GM19328 (cell line): ENCODE data around the gene DTNA.
"Not testable (repeated sequence)": the region's sequence is repeated elsewhere in the genome, so short reads cannot be mapped to it uniquely, and the experiment has no call there.

Experiments used
- ATAC-seq: cut with Tn5 transposase; IDR thresholded peaks from one replicate; pipeline ENCODE4 v1.9.1; 2021; ENCODE audit warnings: mild to moderate bottlenecking, moderate library complexity; ENCODE audit not compliant: unreplicated experiment

The DTNA gene

GRCh38 chr18:34887881-34888580 lies 177.9 kb downstream of the DTNA start:
- no peak for ATAC-seq

GRCh38 chr18:34890486-34891085 lies 180.5 kb downstream of the DTNA start:
- ATAC-seq = no peak

- ATAC-seq = no peak
Observed at GRCh38 chr18:34892379-34892778, 182.3 kb downstream of the DTNA start.

DNA sequence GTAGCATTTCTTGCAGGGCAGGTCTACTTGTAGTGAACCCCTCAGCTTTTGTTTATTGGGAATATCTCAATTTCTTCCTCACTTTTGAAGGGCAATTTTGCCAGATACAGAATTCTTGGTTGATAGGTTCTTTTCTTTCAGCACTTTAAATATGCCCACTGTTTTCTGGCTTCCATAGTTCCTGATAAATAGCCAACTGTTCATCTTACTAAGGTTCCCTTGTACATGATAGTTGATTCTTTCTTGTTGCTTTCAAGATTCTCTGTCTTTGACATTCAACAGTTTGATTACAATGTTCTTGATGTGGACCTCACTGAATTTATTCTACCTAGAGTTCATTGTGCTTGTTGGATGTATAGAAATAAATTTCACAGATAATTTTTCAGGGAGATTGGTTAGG lies 183.1 kb downstream of the DTNA start:
- ATAC-seq = no peak

GRCh38 chr18:34901299-34901698 lies 191.2 kb downstream of the DTNA start:
- ATAC-seq = no peak

DNA sequence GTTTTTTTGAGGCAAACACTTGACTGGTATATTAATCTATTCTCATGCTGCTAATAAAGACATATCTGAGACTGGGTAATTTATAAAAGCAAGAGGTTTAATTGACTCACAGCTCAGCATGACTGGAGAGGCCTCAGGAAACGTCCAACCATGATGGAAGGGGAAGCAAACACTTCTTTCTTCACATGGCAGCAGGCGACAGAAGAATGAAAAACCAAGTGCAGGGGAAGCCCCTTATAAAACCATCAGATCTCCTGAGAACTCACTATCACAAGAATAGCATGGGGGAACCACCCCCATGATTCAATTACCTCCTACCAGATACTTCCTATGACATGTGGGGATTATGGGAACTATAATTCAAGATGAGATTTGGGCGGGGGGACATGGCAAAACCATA lies 194.9 kb downstream of the DTNA start:
- ATAC-seq = no peak

DNA sequence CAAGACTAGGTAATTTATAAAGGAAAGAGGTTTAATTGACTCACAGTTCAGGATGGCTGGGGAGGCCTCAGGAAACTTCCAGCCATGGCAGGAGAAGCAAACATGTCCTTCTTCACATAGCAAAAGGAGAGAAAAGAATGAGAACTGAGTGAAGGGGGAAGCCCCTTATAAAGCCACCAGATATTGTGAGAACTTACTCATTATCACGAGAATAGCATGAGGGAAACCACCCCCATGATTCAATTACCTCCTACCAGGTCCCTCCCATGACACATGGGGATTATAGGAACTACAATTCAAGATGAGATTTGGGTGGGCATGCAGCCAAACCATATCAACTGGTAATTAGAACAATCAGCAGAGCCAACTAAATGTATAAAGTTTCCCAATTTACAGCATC lies 196.9 kb downstream of the DTNA start:
- not testable (repeated sequence) for ATAC-seq

DNA sequence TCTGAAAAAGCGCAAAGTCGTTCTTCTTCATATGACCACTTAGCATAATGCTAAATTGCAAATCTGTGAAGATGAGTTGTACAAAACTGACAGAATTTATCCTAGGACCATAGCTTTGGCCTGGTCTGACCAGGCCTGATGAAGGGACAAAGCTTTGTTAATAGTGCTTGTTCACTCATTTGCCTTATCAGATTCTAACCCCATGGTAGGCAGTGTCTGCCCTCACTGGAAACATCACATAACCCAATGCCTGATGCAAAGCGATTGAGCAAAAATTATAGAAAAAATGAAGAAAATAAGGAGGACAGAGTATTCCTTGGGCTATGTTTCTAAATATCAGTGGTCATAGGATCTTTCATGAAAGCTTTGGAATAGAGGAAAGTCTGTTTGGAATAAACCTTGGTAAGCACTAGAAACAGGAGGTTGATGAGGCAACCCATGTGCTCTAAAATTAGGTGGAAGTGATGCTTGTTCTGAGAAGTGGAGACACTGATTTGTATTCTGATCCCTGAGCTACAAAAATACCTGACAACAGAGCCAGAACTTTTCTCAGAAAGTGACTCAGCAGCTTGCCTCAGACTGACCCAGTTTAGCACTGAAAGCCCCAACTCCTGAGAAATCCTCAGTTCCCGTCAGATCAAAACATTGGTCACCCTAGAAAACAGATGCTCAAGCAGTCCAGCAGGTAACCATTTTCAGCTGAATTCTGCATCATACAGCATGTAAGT lies 199.7 kb downstream of the DTNA start:
- no peak for ATAC-seq

- ATAC-seq = no peak
Observed at GRCh38 chr18:34911081-34911480, 201.0 kb downstream of the DTNA start.

DNA sequence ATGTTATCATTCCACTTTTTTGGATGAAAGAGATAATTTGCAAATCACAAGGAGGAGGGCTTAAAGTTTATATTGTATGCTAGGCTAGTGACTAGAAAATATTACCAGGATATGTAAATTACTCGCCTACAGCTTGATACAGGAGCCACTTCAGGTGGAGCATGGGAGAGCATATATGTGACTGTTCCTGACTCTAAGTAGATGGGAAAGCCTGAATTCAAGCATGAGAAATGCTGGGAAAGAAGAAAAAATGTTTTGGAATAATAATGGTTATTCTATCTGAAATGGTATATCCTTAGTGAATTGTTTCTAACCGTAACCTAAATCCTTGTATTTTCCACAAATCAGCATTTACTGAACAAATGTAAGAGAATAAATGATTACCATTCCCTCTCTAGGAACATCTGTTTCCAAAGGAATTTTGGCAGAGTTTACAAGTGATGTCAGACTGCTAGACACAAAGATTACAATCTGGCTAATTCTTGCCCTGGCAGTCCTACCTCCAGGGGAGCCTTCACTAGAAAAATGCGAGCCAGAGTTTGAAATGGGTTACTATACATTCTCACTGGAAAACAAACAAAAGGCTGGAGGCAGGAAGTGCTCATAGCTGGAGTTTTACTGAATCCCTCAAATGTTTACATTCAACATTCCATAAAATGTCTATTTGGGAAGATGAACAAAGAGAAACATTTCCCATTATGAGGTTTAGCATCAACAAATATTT lies 201.7 kb downstream of the DTNA start:
- ATAC-seq = no peak

- ATAC-seq = no peak
Observed at GRCh38 chr18:34913837-34914661, 204.0 kb downstream of the DTNA start.

DNA sequence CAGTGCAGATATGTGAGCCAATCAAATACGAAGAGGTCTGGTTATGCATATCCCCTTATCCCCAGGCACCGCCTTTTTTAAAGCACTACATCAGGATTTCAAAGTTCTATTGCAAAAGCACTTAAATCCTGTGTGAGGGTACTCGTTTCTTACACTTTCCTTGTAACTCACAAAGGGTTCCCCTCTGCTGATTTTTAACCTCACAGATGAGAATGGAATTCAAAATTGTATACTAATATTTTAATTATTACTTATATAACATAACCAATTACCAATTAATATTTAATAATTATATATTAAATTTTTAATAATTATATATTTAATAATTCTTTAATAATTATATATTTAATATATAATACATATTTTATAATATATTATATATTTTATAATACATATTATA lies 204.9 kb downstream of the DTNA start:
- no peak for ATAC-seq

DNA sequence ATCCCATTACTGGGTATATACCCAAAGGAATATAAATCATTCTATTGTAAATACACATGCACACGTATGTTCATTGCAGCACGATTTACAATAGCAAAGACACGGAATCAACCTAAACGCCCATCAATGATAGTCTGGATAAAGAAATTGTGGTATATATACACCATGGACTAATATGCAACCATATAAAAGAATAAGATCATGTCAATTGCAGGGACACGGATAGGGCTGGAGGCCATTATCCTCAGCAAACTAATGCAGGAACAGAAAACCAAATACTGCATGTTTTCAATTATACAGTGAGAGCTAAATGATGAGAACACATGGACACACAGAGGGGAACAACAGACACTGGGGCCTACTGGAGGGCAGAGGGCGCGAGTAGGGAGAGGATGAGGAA lies 206.4 kb downstream of the DTNA start:
- ATAC-seq = not testable (repeated sequence)

DNA sequence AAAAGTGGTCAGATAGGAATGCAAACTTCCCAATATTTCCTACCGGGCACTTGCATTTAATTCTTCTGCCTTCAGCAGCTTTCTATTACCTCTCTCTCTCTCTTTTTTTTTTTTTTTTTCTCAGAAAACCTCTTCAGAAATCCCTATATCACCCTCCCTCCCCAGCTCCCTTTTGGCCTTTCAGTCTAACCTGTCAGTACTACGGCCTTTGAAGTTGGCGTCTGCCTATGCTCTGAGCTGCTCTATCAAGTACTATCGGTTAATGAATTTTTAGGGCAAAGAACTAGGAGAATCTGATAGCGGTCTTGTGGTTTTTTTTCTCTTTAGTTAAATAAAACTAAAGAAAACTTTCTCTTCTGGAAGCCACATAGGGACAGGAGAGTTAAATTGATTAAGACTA lies 208.8 kb downstream of the DTNA start:
- no peak for ATAC-seq

DNA sequence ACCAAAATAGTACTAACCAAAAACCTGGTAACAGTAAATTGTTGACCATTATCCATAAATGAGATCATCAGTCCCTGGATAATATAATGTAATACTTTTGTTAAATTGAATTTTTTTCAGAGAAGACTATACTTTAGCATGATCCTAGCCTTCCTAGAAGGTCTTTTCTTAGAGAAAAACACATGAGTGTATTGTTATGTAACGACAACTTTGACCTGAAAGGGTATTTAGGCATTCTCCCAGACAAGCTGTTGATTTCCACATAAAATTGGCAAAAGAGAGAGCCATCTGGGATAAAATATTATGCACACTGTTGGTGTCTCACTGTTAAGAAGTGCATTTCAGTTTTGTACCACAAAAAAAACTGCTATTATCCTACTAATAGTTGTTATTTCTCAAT lies 211.1 kb downstream of the DTNA start:
- ATAC-seq = no peak

GRCh38 chr18:34921811-34922385 lies 211.8 kb downstream of the DTNA start:
- no peak for ATAC-seq

DNA sequence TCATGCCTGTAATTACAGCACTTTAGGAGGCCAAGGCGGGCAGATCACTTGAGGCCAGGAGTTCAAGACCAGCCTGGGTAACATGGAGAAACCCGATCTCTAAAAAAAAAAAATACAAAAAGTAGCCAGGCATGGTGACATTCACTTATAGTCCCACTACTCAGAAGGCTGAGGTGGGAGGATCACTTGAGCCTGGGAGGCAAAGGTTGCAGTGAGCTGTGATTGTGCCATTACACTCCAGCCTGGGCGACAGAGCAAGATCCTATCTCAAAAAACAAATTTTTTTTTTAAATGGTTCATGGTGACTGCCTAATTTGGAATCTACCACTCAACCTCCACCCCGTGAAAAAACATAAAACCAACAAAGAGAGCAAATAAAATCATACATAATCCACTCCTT lies 212.5 kb downstream of the DTNA start:
- not testable (repeated sequence) for ATAC-seq

- no peak for ATAC-seq
Observed at GRCh38 chr18:34923911-34924310, 213.8 kb downstream of the DTNA start.

DNA sequence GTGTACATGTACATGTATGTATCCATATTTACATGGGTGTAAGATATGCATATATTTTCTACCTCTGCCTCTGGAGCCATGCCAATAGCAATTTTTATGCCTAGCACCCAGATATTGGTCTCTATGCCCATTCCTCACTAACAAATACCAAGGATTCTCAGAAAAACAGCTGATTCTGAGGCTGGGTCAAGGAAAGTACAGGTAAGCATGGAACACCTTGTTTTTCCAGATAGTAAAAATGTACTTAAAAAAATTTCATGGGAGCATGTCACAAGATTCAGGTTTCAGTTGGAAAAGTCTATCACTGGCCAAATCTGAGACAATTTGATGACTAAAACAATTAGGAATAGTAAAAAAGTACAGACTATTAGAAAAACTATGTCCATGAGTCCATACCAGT lies 216.6 kb downstream of the DTNA start:
- ATAC-seq = no peak

GRCh38 chr18:34928088-34928753 lies 218.1 kb downstream of the DTNA start:
- no peak for ATAC-seq
